ENCODE measurements around the gene ENO2.
"Not testable (repeated sequence)": the region's sequence is repeated elsewhere in the genome, so short reads cannot be mapped to it uniquely, and the experiment has no call there.

DNA sequence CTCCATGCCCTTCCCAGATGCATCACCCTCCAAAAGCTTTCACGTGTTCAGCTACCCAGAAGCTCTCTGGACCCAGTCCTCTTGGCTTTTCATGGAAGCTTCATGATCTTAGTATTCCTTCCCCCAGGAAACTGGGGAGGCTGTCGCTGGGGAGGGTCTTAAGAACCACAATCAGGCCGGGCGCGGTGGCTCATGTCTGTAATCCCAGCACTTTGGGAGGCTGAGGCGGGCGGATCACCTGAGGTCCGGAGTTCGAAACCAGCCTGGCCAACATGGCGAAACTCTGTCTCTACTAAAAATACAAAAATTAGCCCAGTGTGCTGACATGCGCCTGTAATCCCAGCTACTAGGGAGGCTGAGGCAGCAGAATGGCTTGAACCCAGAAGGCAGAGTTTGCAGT lies 6.2 kb upstream of the ENO2 start:
- TF ChIP-seq, protein P1, sequence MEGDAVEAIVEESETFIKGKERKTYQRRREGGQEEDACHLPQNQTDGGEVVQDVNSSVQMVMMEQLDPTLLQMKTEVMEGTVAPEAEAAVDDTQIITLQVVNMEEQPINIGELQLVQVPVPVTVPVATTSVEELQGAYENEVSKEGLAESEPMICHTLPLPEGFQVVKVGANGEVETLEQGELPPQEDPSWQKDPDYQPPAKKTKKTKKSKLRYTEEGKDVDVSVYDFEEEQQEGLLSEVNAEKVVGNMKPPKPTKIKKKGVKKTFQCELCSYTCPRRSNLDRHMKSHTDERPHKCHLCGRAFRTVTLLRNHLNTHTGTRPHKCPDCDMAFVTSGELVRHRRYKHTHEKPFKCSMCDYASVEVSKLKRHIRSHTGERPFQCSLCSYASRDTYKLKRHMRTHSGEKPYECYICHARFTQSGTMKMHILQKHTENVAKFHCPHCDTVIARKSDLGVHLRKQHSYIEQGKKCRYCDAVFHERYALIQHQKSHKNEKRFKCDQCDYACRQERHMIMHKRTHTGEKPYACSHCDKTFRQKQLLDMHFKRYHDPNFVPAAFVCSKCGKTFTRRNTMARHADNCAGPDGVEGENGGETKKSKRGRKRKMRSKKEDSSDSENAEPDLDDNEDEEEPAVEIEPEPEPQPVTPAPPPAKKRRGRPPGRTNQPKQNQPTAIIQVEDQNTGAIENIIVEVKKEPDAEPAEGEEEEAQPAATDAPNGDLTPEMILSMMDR (IDR thresholded peaks at IDR 0.05), result not testable (repeated sequence)
- TF ChIP-seq SIN3A (IDR thresholded peaks at IDR 0.05; ENCODE audit: borderline replicate concordance, insufficient read depth, low read depth, low read length); POLR2AphosphoS5 (IDR thresholded peaks at IDR 0.05; ENCODE audit: low read depth, low read length); REST (IDR thresholded peaks at IDR 0.05; ENCODE audit: insufficient read depth in 1 of 2, low read depth in 2 of 2, low read length in 1 of 2): not testable (repeated sequence)
